HG02763 (cell line): Measurements from ENCODE around the gene EDC3.
"Not testable (repeated sequence)": the region's sequence is repeated elsewhere in the genome, so short reads cannot be mapped to it uniquely, and the experiment has no call there.

ENCODE experiments used
- ATAC-seq: cut with Tn5 transposase; IDR thresholded peaks from one replicate; pipeline ENCODE4 v1.9.1; 2021; ENCODE audit warnings: mild to moderate bottlenecking, moderate library complexity; ENCODE audit not compliant: unreplicated experiment

The EDC3 gene

GRCh38 chr15:74612677-74613076, 83.1 kb downstream of the EDC3 start:
- ATAC-seq: no peak

DNA sequence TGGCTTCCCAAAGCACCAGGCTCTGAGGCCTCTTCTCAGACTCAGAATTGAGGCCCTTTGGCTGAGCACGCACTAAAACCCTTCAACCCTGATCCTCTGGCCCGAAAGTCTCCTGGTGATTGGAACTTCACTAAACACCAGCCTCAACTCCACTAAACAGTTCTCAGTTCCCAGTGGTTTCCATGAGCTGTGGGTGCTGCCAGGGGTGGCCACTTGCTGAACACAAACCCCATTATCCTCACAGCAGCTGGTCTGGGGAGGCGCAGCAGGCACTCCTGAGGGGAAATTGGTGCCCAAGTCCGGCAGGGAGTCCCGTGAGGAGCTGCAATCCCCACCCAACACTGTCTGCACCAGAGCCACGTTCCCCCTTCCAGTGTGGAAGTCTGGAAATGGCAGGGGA, 84.0 kb downstream of the EDC3 start:
- no peak for ATAC-seq

- ATAC-seq: no peak
These were observed 84.5 kb downstream of the EDC3 start for GRCh38 chr15:74611341-74611740.

- ATAC-seq: no peak
These were observed 85.4 kb downstream of the EDC3 start for GRCh38 chr15:74610302-74610951.

DNA sequence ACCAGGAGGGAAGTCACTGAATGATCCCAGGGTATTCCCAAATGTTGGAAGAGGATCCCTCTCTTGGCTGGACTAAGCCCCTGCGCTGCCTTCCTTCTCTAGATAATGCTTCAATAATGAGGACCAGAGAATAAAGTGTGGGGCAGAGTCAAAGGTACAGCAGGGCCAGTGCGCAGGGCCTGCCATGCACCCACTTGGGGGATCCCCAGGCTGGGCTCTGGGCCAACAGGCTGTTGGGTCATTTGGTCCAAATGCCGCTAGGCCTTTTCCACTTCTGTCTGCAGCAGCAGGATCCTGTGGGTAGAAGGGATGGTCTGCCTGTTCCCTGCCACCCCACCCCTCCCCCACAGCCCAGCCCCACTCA, 85.9 kb downstream of the EDC3 start:
- no peak for ATAC-seq

DNA sequence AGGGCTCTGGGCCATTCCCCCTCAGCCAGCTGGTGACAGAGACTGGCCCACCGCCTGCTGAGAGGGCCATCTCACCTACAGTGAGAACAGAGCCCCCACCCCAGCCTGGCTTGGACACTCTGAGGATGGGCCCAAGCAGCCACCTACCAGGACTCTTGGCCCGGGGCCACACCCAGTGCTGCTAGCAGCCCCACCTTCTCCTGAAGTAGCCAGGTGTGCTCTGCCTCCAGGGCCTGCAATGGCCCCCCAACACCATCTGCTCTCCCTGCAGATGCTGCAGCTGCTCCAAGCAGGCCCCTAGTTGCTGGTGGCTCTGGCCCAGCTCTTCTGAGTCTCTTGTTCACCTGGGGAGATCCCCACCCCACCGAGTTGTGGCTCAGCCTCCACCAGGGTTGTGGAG, 87.0 kb downstream of the EDC3 start:
- ATAC-seq: no peak

DNA sequence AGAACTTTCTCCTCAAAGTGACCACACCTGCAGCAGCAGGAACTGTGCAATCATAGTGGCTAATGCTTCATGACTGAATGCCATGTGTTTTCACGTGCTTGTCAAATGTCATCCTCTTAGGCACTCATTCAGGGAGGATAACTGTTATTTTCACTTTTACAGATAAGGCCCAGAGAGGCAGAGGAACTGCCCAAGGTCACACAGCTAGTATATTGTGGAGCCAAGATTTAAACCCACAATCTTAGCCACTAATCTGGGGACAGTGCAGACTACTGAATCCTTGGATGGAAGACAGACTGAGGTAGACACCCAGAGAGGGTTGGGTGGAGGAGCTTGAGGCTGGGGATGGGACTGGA, 90.1 kb downstream of the EDC3 start:
- no peak for ATAC-seq

DNA sequence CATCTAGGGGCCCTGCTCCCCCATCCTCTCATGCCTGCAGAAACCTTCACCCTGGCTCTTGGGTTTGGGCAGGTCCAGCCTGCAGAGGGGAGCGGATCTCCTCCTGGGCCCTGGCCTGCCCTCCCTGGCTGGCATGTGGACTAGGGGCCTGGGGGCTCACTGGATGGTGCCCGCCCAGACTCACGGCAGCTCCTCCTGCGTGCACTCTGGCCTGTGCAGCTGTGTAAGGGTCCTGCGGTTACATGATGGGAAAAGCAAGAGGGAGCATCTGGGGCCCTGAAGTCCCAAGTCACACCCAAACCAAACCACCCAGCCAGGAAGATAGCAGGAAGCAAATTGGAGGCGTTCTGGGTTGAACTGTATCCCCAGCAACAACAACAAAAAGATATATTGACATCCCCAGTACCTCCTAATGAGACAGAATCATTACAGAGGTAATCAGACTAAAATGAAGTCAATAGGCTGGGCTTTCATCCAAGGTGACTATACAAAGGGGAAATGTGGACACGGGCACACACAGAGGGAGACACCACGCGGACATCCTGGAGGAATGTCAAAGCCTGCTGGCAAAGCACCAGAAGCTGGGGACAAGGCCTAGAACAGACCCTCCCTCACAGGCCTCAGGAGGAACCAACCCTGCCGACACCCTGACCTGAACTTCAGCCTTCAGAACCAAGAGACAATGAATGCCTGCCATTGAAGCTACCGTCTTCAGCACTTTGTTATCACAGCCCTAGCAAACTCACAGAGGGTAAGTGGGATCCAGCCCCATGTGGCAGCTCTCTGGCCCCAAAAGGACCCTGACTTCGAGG, 90.6 kb downstream of the EDC3 start:
- no peak for ATAC-seq

- no peak for ATAC-seq
These were observed 91.8 kb downstream of the EDC3 start for GRCh38 chr15:74603789-74604705.

DNA sequence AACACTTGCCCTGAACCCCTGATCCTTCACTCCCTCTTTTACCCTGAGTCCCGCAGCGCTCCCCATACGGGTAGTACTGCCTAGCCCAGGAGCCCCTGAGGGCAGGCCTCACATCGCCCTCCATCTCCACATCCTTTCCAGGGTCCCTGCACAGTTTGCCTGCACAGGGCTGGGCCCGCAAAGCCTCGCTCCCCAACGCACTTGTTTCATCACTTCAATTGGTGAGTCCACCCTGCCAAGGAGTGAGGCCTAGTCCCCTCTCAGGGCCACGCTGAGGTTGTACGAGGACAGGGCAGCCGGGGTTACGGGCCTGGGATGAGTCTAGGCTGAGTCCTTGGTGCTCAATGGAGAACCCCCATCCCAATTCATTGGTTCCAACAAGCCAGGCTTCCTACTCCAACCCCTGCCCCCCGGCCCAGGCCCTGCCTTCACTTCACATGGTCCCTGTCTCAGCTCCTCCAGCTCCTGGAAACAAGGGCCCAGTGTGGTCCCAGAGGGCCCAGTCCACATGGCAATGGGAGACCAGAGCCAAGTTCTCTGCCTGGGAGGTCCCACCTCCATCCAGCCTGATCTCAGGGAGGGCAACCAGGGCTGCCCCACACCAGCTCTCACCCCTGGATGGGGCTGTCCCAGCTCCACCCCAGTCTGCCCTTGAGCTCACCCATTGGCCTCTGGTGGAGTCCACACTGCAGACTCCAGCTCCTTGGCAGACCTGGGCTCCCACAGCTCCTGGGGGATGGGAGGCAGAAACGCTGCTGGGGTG, 92.6 kb downstream of the EDC3 start:
- no peak for ATAC-seq

DNA sequence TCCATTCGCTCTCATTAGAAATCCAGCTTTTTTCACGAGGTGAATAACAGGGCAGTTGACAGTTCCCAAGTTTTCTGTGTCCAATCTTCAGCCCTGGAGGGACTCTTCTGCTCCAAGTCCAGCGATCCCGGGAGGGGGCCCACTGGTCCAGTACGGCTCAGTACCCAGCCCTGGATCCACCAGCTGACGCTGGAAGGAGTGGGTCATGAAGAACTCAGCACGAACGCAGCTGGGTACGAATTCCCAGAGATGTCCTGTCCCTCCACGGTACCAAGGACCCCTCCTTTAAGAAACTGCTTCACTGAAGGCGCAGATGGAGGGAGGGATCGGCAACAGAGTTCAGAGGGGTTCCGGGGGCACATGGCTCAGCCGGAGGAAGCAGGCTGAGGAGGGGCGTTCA, 96.7 kb downstream of the EDC3 start:
- no peak for ATAC-seq

DNA sequence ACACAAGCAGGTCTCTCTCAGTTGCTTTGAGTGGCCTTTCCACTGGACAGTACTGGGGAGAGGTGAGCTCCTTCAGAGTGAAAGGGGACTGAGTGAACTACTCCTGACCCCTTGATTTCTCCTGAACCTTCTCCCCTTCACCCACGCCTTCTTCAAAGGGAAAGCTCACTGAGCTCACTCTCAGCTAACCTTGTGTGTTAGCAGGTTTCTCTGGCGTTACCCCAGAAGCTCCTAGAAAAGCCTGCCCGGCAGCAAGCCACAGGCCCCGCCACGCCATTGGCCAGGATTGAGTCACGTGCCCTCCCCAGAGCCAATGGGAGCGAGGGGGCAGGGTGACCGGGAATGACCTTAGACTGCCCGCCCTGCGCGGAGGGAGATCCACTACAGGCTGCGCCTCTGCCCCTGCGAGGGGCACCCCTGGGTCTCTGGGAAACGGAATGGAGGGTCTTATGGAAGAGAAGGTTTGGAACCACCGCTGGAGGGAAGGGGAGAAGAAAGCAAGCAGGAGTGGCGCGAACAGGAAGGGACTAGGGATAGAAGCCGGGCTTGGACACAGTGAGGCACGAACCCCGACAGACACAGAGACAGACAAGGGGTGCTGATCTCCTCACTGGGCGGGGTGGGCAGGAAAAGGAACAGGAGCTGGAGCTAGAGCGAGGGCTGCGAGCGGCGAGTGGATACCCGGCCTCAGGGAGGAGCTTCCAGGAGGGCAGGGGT, 97.5 kb downstream of the EDC3 start:
- ATAC-seq: peak; percentile 85

- not testable (repeated sequence) for ATAC-seq
These were observed 98.6 kb downstream of the EDC3 start for GRCh38 chr15:74597146-74597705.

DNA sequence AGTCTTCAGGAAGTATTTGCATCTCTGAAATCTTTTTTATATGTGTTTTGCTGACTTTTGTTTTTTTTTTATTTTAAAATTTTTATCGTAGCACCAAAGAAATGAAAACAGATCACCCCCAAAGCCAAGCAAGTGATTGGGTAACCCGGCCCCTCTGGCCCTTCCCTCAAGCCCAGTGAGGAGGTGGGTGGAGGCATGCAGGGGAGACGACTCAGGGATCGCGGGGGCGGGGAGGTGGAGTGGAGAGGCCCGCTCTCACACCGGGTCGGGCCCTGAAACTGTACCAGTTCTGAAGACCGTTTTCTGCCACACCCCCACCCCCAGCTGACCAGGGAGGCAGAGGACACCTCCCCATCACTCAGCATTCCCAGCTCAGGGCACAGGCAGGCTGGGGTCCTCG, 99.1 kb downstream of the EDC3 start:
- ATAC-seq: not testable (repeated sequence)

DNA sequence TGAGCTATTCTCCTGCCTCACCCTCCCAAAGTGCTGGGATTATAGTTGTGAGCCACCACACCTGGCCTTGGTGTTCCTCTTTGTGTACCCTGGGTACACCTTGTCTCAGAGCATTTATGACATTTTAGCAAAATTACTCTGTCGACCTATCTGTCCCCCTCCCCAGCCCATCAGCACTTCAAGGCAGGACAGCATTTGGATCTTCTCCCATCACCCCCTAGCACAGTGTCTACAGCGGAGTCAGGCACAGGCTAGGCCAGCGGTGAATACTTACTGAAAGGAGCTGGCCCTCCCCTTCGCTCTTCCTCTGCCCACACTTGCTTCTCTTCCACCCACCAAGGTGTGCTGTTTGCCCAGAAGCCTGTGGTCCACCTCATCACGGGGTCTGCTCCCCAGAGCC, 100.6 kb downstream of the EDC3 start:
- ATAC-seq: no peak

DNA sequence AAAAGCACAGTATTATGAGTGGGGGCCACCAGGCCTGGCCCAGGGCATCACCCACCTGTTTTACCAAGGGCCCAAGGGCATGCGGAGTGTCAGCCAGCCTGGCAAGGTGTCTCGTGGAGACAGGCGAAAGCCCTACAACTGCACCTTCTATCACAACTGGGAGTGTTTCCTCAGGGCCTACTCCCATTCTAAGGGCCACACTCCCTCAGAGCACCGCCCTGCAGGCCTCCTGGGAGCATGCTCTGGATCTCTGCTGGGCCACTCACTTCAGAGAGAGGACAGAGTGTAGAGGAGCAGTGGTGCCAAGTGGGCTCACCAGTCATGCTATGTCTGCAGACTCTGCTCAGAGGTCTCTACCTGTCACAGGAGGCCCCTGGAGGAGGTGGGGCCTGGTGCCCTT, 101.4 kb downstream of the EDC3 start:
- no peak for ATAC-seq

DNA sequence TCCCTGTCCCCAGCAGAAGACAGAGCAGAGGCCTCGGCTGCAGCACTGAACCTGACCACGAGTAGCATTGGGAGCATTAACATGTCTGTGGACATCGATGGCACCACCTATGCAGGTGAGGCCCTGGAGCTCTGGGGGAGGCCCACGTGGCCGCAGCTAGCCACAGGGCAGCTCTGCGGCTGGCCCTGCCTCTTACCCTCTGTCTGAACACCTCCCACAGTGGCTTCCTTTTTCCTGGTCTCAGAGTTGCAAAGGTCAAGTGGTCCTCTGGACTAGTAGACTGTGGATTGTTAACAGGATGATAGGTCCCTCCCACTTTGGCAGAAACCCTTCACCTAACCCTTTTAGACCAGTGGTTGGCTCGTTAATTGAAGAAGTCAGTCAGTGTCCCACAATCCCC, 102.7 kb downstream of the EDC3 start:
- ATAC-seq: no peak

GRCh38 chr15:74592222-74592621, 103.6 kb downstream of the EDC3 start:
- no peak for ATAC-seq

- ATAC-seq: no peak
These were observed 106.0 kb downstream of the EDC3 start for GRCh38 chr15:74589826-74590225.

- no peak for ATAC-seq
These were observed 110.0 kb downstream of the EDC3 start for GRCh38 chr15:74585857-74586256.
